HepG2 (cell line): ENCODE data around the gene MS4A18. TPM values are rescaled to one million over a fixed set of nuclear protein-coding genes. Genes with fewer than 3 reads are reported as not detected.

Experiments used
- ATAC-seq: fragments of 200-7000 bp; cut with Tn5 transposase; 3 replicates; pipeline ENCODE4 v1.9.1; 2020; ENCODE audit warnings: mild to moderate bottlenecking, moderate library complexity
- BruUV-seq: library from RNA; stranded (reverse); fragments of 400-500 nt; replicated peaks from 2 replicates; lab custom pipeline; 2021; lab: Mats Ljungman, UMichigan
- CTCF ChIA-PET: fragments of 300-600 bp; formaldehyde crosslinking; extraction: SDS; loops from one replicate; lab custom pipeline; 2021; ENCODE audit warnings: low total read pairs, inconsistent platforms, low intra/inter-chr PET ratio; lab: Yijun Ruan, JAX
- POLR2A ChIA-PET: fragments of 350-600 bp; sonication (Branson Sonifier 250); formaldehyde crosslinking; loops from one replicate; lab custom pipeline; 2020; ENCODE audit warnings: antibody characterized with exemption, inconsistent platforms; lab: Yijun Ruan, JAX
- DNase-seq: peaks from one replicate; pipeline ENCODE4 v3.0.0-alpha.2; 2015; ENCODE audit warnings: low spot score
- FAIRE-seq: peaks from 3 replicates; lab custom pipeline; 2011; peaks lifted over from hg19 to GRCh38; lab: Jason Lieb, UNC
- H2AFZ ChIP-seq: one replicate; pipeline ENCODE4 v1.6.1; 2011; ENCODE audit warnings: low read length, inconsistent platforms
- H3K27ac ChIP-seq: fragments of 300-600 bp; 3 replicates; pipeline ENCODE4 v1.8.0; 2011; ENCODE audit warnings: mixed run types, mild to moderate bottlenecking, mixed read lengths, low read length, inconsistent platforms; ENCODE audit not compliant: insufficient read depth; ENCODE audit errors: extremely low read length
- H3K27me3 ChIP-seq, 2 experiments: fragments of 200-600 bp in 1 of 2; 2 replicates in 1 of 2; 3 replicates in 1 of 2; pipeline versions ENCODE4 v1.6.0 to v1.8.0; 2011; ENCODE audit warnings: low read length in 2 of 2, mild to moderate bottlenecking in 2 of 2, moderate library complexity in 2 of 2, inconsistent platforms in 1 of 2; ENCODE audit not compliant: insufficient read depth in 2 of 2, control insufficient read depth in 1 of 2
- H3K36me3 ChIP-seq, 2 experiments: fragments of 200-600 bp in 1 of 2; replicated peaks in 1 of 2; 2 replicates in 1 of 2; 3 replicates in 1 of 2; pipeline versions ENCODE4 v1.5.1 to v1.8.0; 2011; ENCODE audit warnings: low read length in 2 of 2, inconsistent platforms in 1 of 2; ENCODE audit not compliant: insufficient read depth in 2 of 2, control insufficient read depth in 1 of 2
- H3K4me1 ChIP-seq: 2 replicates; pipeline ENCODE4 v1.5.1; 2012; ENCODE audit warnings: low read length, inconsistent platforms; ENCODE audit not compliant: insufficient read depth
- H3K4me2 ChIP-seq: 2 replicates; pipeline ENCODE4 v1.6.0; 2011; ENCODE audit warnings: low read depth, low read length, inconsistent platforms
- H3K4me3 ChIP-seq, 3 experiments: fragments of 200-600 bp in 1 of 3; sonication (generic), shearing (Covaris generic) in 1 of 3; replicated peaks in 1 of 3; 2 replicates each; pipeline ENCODE4 v1.5.1; 2011 to 2016; ENCODE audit warnings: low read length in 3 of 3, inconsistent platforms in 2 of 3, low read depth in 2 of 3, mild to moderate bottlenecking in 2 of 3, control low read depth in 1 of 3, mixed read lengths in 1 of 3; ENCODE audit not compliant: insufficient read depth in 1 of 3
- H3K79me2 ChIP-seq: one replicate; pipeline ENCODE4 v1.6.1; 2011; ENCODE audit warnings: low read length, inconsistent platforms; ENCODE audit not compliant: insufficient read depth
- H3K9ac ChIP-seq: 2 replicates; pipeline ENCODE4 v1.6.0; 2011; ENCODE audit warnings: mild to moderate bottlenecking, low read depth, low read length, inconsistent platforms; ENCODE audit not compliant: insufficient read depth
- H3K9me3 ChIP-seq: 2 replicates; pipeline ENCODE4 v1.5.1; 2012; ENCODE audit warnings: mild to moderate bottlenecking, low read length
- H4K20me1 ChIP-seq: 2 replicates; pipeline ENCODE4 v1.6.0; 2011; ENCODE audit warnings: inconsistent platforms, mild to moderate bottlenecking, low read length, moderate library complexity; ENCODE audit not compliant: insufficient read depth
- ETS1 ChIP-seq: sonication (generic); formaldehyde crosslinking; IDR thresholded peaks from 2 replicates; pipeline ENCODE4 v1.4.0; 2020; ENCODE audit warnings: missing genetic modification reagents
- GPBP1L1 ChIP-seq: sonication (generic); formaldehyde crosslinking; IDR thresholded peaks from 2 replicates; pipeline ENCODE4 v1.5.0; 2020; ENCODE audit warnings: mild to moderate bottlenecking, missing genetic modification reagents
- HNF1B ChIP-seq: sonication (generic); formaldehyde crosslinking; IDR thresholded peaks from 2 replicates; pipeline ENCODE4 v1.5.1; 2020; ENCODE audit warnings: mild to moderate bottlenecking, moderate library complexity, missing genetic modification reagents
- KLF16 ChIP-seq, 2 experiments: sonication (generic) in 1 of 2; formaldehyde crosslinking in 1 of 2; IDR thresholded peaks; 2 replicates each; pipeline versions ENCODE4 v1.6.1 to v1.8.0; 2016 to 2023; ENCODE audit warnings: missing genetic modification reagents in 2 of 2, missing compliant biosample characterization in 1 of 2
- MYNN ChIP-seq: sonication (generic); formaldehyde crosslinking; IDR thresholded peaks from 2 replicates; pipeline ENCODE4 v1.4.0; 2020; ENCODE audit warnings: mild to moderate bottlenecking, low read depth, missing genetic modification reagents
- TAF1 ChIP-seq: sonication (generic); formaldehyde crosslinking; IDR thresholded peaks from 2 replicates; pipeline ENCODE4 v1.4.0; 2020; ENCODE audit warnings: missing genetic modification reagents
- ZNF253 ChIP-seq: sonication (generic); formaldehyde crosslinking; IDR thresholded peaks from 2 replicates; pipeline ENCODE4 v1.8.0; 2022; ENCODE audit warnings: mild to moderate bottlenecking, missing genetic modification reagents, borderline replicate concordance
- ZNF709 ChIP-seq: sonication (generic); formaldehyde crosslinking; IDR thresholded peaks from 2 replicates; pipeline ENCODE4 v1.5.0; 2020; ENCODE audit warnings: mild to moderate bottlenecking, missing genetic modification reagents
- ZNF768 ChIP-seq: sonication (generic); formaldehyde crosslinking; IDR thresholded peaks from 2 replicates; pipeline ENCODE4 v1.4.0; 2020; ENCODE audit warnings: missing genetic modification reagents
- WGBS: methylation state at CpG from one replicate; pipeline ENCODE4 v1.1.6; 2017; ENCODE audit warnings: low lambda C conversion rate; 5-methylcytosine and 5-hydroxymethylcytosine counted together
- in situ Hi-C: cut with HindIII; loops from 2 replicates; pipeline ENCODE4 v1.10.0; 2017; ENCODE audit warnings: low pct_unique_long_range_greater_than_20kb; ENCODE audit not compliant: extremely low pct_ligation_motif_present
- intact Hi-C: fragments of 100-400 bp; cut with micrococcal nuclease; formaldehyde crosslinking; loops from one replicate; pipeline ENCODE4 v1.10.0; 2022; ENCODE audit not compliant: unreplicated experiment
- polyA plus RNA-seq, 8 experiments: library from polyadenylated mRNA; depleted of rRNA in 3 of 8; stranded (reverse) in 7 of 8; unstranded in 1 of 8; fragments of >200 nt; fragmentation: Illumina TruSeq in 4 of 8; extraction: Trizol in 4 of 8; gene quantifications; 2 replicates each; pipeline versions ENCODE4 v1.2.1 to v1.2.3, GENCODE V29; 2011 to 2016; ENCODE audit warnings: low read depth in 4 of 8, missing spikeins in 1 of 8, mixed read lengths in 1 of 8; ENCODE audit not compliant: insufficient read depth in 1 of 8
- total RNA-seq, 5 experiments: library from RNA; depleted of rRNA; stranded (reverse); fragments of >200 nt; fragmentation: Illumina TruSeq; extraction: Trizol; gene quantifications; 2 replicates each; pipeline ENCODE4 v1.2.3, GENCODE V29; 2016; ENCODE audit warnings: low read depth in 1 of 5

MS4A18 gene
- total and polyA plus RNA-seq, 2 of the 13 experiments (the other 11 are each of a cell fraction or from before 2014, with no cell fraction given), result not detected

- in situ Hi-C loops (no loop called here), intact Hi-C loops (no loop called here)
- Histone ChIP-seq H3K79me2 (no peaks in the 10 kb centered on the region), H3K27me3 (peaks cover 0 to 4% of the 10 kb centered on the region in 2 experiments; a peak in 2 of 5 replicates), H2AFZ (no peak overlapping the region), H3K4me2 (no peak overlapping the region), H3K36me3 (no peaks in the 10 kb centered on the region), H4K20me1 (no peaks in the 10 kb centered on the region), H3K9ac (no peak overlapping the region), H3K9me3 (no peaks in the 10 kb centered on the region), H3K27ac (no peak overlapping the region), H3K4me3 (no peak overlapping the region), H3K4me1 (no peaks in the 10 kb centered on the region)
- DNase-seq (no peak), ATAC-seq (no peak; the same call in 2 of the 3 replicates), FAIRE-seq (no peak)
- 33% methylated on average over 1 of the region's 1 CpG for WGBS
- TF ChIP-seq ZNF768 (CRISPR knock-in tag), result no peak
- TF ChIP-seq ETS1 (CRISPR knock-in tag), result no peak
- no peak for TF ChIP-seq ZNF709 (CRISPR knock-in tag)
- no peak for TF ChIP-seq GPBP1L1 (CRISPR knock-in tag)
- TF ChIP-seq ZNF253, result no peak
- TF ChIP-seq HNF1B, result no peak
- no peak for TF ChIP-seq KLF16 (CRISPR knock-in tag; IDR thresholded peaks at IDR 0.05)
- no peak for TF ChIP-seq MYNN (CRISPR knock-in tag)
- no peak for TF ChIP-seq TAF1
- ChIA-PET CTCF (no interaction called here), POLR2A (no interaction called here)
- BruUV-seq, result no TSS peak
These were observed 18.5 kb downstream of the MS4A18 start for GRCh38 chr11:60743058-60743457.
